Testis (tissue), 3 donors: Measurements from ENCODE around the gene ASIC2. TPM values are rescaled to one million over a fixed set of nuclear protein-coding genes. Genes with fewer than 3 reads are reported as not detected.

Experiments
- DNase-seq: peaks from one replicate; pipeline ENCODE4 v3.0.0-alpha.2; 2019
- H3K27ac ChIP-seq, 2 donors: fragments of 200-600 bp; sonication (generic); one replicate each; pipeline ENCODE4 v1.5.1; 2019
- H3K27me3 ChIP-seq: fragments of 200-600 bp; sonication (generic); one replicate; pipeline ENCODE4 v1.5.1; 2019
- H3K36me3 ChIP-seq: fragments of 200-600 bp; sonication (generic); one replicate; pipeline ENCODE4 v1.5.1; 2017; ENCODE audit warnings: low read depth; ENCODE audit errors: missing control alignments
- H3K4me1 ChIP-seq: fragments of 200-600 bp; sonication (generic); one replicate; pipeline ENCODE4 v1.5.1; 2019
- H3K4me3 ChIP-seq, 2 donors: fragments of 200-600 bp; sonication (generic); one replicate each; pipeline ENCODE4 v1.5.1; 2017 to 2019
- H3K9me3 ChIP-seq: fragments of 200-600 bp; sonication (generic); one replicate; pipeline ENCODE4 v1.5.1; 2017
- POLR2A ChIP-seq: fragments of 450-650 bp; IDR thresholded peaks from one replicate; pipeline ENCODE4 v1.6.1; 2017; ENCODE audit warnings: antibody characterized with exemption, mild to moderate bottlenecking, moderate library complexity
- whole genome bisulfite sequencing, 2 donors: methylation state at CpG; one replicate each; pipeline ENCODE4 v1.1.5; 2018; 5-methylcytosine and 5-hydroxymethylcytosine counted together
- intact Hi-C: fragments of 100-400 bp; cut with DNase I; formaldehyde crosslinking; loops from one replicate; pipeline ENCODE4 v1.15.1; 2023; ENCODE audit warnings: low total_unique reads
- polyA plus RNA-seq: library from polyadenylated mRNA; stranded (reverse); fragments of 350-450 nt; fragmentation: Illumina TruSeq; extraction: RNeasy Lipid Tissue Mini Kit (QIAGEN cat#74804); gene quantifications from one replicate; pipeline ENCODE4 v1.2.3, GENCODE V29; 2014; ENCODE audit warnings: low read depth, low replicate concordance; ENCODE audit not compliant: insufficient read depth
- total RNA-seq, 2 donors: library from RNA; depleted of rRNA; stranded (reverse); fragments of >200 nt; gene quantifications; one replicate each; pipeline ENCODE4 v1.2.3, GENCODE V29; 2016
- TF ChIP-seq, protein P1 (sequence below), 3 experiments: fragments of 450-650 bp in 2 of 3; fragments of 200-600 bp in 1 of 3; sonication (generic) in 1 of 3; IDR thresholded peaks; one replicate each; pipeline ENCODE4 v1.5.1; 2016 to 2019; ENCODE audit warnings: antibody characterized with exemption in 3 of 3, mild to moderate bottlenecking in 2 of 3, moderate library complexity in 1 of 3

ASIC2 gene
- total and polyA plus RNA-seq, 3 donors from 2014 or later: 0.73 to 1.0 (median 0.81) TPM

DNA sequence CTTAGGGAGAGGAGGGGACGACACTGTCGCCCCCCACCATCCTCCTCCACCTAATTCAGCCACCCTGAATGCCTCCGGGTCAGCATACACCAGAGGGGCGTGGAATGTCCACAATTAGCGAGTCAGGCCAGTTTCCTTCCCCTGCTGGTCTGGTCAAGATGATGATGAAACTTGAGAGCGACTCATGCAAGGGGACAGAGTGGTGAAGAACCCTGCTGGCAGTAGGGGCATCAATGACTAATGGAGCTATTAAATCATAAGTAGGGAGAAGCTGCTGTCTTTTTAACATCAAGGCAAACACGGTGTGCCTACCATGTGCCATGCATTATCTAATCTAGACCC, 294.2 kb downstream of the ASIC2 start:
- Histone ChIP-seq H3K9me3 (no peaks in the 10 kb centered on the region), H3K4me3 (no peak overlapping the region), H3K36me3 (no peaks in the 10 kb centered on the region), H3K27ac (no peak overlapping the region), H3K27me3 (no peaks in the 10 kb centered on the region), H3K4me1 (no peaks in the 10 kb centered on the region)
- DNase-seq: no peak
- intact Hi-C loops: no loop called here
- TF ChIP-seq POLR2A: no peak
- TF ChIP-seq, protein P1, sequence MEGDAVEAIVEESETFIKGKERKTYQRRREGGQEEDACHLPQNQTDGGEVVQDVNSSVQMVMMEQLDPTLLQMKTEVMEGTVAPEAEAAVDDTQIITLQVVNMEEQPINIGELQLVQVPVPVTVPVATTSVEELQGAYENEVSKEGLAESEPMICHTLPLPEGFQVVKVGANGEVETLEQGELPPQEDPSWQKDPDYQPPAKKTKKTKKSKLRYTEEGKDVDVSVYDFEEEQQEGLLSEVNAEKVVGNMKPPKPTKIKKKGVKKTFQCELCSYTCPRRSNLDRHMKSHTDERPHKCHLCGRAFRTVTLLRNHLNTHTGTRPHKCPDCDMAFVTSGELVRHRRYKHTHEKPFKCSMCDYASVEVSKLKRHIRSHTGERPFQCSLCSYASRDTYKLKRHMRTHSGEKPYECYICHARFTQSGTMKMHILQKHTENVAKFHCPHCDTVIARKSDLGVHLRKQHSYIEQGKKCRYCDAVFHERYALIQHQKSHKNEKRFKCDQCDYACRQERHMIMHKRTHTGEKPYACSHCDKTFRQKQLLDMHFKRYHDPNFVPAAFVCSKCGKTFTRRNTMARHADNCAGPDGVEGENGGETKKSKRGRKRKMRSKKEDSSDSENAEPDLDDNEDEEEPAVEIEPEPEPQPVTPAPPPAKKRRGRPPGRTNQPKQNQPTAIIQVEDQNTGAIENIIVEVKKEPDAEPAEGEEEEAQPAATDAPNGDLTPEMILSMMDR (IDR thresholded peaks at IDR 0.05): no peak
- 38 to 46% methylated on average over 7 of the region's 7 CpGs for WGBS, 2 donors

DNA sequence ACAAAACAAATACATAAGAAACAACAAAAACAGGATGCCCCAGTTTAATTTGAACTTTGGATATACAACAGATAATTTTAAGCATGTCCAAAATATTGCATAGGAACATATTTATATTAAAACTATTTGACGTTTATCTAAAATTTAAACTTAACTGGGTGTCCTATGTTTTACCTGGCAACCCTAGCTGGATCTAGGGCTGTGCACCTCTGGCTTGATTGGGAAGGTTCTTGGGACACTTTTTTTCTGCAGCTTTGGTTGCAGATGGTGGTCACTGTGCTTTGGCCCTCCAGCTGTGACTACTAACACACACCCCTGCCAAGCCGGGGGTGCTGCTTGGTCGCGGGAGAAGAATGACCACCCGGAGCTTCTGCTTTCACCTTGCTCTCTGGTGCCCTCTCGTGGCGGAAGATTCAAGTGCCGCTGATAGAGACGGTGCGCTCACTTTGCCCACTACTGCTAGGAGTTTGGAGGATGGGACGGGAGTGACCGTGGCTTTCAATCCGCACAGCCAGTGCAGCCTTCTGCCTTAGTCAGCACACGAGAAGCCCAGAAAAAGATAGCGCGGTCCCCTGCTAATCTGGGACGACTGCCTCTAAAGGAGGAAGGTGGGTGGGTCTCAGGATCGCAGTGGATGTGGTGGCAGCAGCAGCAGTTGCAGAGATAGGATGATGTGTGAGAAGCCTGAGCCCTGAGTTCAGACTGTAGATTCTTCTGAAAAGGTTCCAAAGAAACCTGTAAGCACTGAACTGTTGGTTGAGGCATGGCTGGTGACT, 294.8 kb downstream of the ASIC2 start:
- Histone ChIP-seq H3K4me3 (no peak overlapping the region), H3K27me3 (no peaks in the 10 kb centered on the region), H3K36me3 (no peaks in the 10 kb centered on the region), H3K27ac (no peak overlapping the region), H3K4me1 (no peaks in the 10 kb centered on the region), H3K9me3 (no peaks in the 10 kb centered on the region)
- intact Hi-C loops: no loop called here
- peak; percentile 93 for DNase-seq
- WGBS, 2 donors: 2 to 4% methylated on average over 10 to 18 of the region's 18 CpGs
- TF ChIP-seq, protein P1 (IDR thresholded peaks at IDR 0.05): peak; percentile 72 to 95 (median 76)
- no peak for TF ChIP-seq POLR2A

DNA sequence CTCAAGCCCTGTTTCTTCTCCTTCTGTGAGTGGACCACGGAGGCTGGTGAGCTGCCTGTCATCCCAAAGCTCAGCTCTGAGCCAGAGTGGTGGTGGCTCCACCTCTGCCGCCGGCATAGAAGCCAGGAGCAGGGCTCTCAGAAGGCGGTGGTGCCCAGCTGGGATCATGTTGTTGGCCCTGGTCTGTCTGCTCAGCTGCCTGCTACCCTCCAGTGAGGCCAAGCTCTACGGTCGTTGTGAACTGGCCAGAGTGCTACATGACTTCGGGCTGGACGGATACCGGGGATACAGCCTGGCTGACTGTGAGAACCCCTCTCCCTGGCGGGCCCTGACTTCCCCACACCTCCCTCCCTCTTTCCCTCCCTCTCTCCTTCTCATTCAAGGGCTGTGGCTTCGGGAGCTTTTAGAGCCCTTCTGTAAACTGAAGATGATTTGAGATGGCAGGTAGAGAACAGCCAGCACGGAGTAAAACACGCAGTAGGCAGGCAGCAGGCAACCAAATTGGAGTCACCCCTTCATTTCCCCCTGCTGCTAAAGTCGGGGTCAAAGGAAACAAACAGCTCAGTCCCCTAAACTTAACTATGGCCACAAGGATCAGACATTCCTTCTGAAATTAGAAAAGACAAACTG, 297.6 kb downstream of the ASIC2 start:
- no peak overlapping the region for H3K27ac ChIP-seq
- TF ChIP-seq, protein P1 (IDR thresholded peaks at IDR 0.05): no peak
- no peak for TF ChIP-seq POLR2A
- H3K9me3 ChIP-seq: no peaks in the 10 kb centered on the region
- H3K4me1 ChIP-seq: no peaks in the 10 kb centered on the region
- intact Hi-C loops: no loop called here
- no peaks in the 10 kb centered on the region for H3K36me3 ChIP-seq
- DNase-seq: no peak
- H3K4me3 ChIP-seq: no peak overlapping the region
- no peaks in the 10 kb centered on the region for H3K27me3 ChIP-seq
- 80 to 83% methylated on average over 14 of the region's 14 CpGs for WGBS, 2 donors

DNA sequence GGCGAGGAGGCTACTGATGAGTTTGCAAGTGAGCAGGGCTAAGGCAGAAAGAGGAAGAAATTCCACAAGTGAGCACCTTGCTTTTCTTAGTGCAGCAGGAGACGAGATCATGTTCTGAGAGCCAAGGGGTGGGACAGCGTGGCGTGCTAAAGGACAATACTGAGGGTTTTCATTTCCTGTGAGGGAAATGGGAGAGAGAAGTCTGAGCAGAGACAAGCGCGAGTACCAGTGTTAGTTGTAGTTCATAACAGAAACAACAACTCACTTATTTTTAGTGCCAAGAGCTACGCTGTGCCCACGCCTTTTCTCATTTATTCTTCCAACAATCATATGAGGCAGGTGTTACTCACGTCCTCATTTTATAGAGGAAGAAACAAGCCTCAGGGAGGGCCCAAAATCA, 299.1 kb downstream of the ASIC2 start:
- Histone ChIP-seq H3K9me3 (no peaks in the 10 kb centered on the region), H3K4me1 (no peaks in the 10 kb centered on the region), H3K36me3 (no peaks in the 10 kb centered on the region), H3K27ac (no peak overlapping the region), H3K27me3 (no peaks in the 10 kb centered on the region), H3K4me3 (no peak overlapping the region)
- no peak for DNase-seq
- intact Hi-C loops: no loop called here
- TF ChIP-seq, protein P1 (IDR thresholded peaks at IDR 0.05): no peak
- no peak for TF ChIP-seq POLR2A
- WGBS, 2 donors: 85 to 92% methylated on average over 9 of the region's 9 CpGs
